ENCODE data around the gene OR2Z1. TPM values are rescaled to one million over a fixed set of nuclear protein-coding genes. Genes with fewer than 3 reads are reported as not detected.

OR2Z1 gene, protein sequence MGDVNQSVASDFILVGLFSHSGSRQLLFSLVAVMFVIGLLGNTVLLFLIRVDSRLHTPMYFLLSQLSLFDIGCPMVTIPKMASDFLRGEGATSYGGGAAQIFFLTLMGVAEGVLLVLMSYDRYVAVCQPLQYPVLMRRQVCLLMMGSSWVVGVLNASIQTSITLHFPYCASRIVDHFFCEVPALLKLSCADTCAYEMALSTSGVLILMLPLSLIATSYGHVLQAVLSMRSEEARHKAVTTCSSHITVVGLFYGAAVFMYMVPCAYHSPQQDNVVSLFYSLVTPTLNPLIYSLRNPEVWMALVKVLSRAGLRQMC
- total RNA-seq = not detected in 2 replicates
- long read RNA-seq = 0 reads

GRCh38 chr19:8721334-8721733 is at the start of gene OR2Z1:
Gene OR2Z1 (plus strand): TSS chr19:8721634. CDS start chr19:8731029, 9,395 bp downstream.
- Mint-ChIP-seq H3K4me1 (ENCODE audit: low read depth) (no peaks in the 10 kb centered on the region), H3K27ac (no peak within 1 kb of the TSS), H3K4me3 (ENCODE audit: low read depth) (no peak within 1 kb of the TSS), H3K9me3 (ENCODE audit: low read depth) (peaks cover 46% of the 10 kb centered on the region), H3K27me3 (no peaks in the 10 kb centered on the region), H3K36me3 (ENCODE audit: insufficient read depth) (no peaks in the 10 kb centered on the region)
- TF ChIP-seq, protein P1, sequence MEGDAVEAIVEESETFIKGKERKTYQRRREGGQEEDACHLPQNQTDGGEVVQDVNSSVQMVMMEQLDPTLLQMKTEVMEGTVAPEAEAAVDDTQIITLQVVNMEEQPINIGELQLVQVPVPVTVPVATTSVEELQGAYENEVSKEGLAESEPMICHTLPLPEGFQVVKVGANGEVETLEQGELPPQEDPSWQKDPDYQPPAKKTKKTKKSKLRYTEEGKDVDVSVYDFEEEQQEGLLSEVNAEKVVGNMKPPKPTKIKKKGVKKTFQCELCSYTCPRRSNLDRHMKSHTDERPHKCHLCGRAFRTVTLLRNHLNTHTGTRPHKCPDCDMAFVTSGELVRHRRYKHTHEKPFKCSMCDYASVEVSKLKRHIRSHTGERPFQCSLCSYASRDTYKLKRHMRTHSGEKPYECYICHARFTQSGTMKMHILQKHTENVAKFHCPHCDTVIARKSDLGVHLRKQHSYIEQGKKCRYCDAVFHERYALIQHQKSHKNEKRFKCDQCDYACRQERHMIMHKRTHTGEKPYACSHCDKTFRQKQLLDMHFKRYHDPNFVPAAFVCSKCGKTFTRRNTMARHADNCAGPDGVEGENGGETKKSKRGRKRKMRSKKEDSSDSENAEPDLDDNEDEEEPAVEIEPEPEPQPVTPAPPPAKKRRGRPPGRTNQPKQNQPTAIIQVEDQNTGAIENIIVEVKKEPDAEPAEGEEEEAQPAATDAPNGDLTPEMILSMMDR (IDR thresholded peaks at IDR 0.05; ENCODE audit: unreplicated experiment) = no peak
- DNase-seq (ENCODE audit: low spot score, unreplicated experiment) = no peak

GRCh38 chr19:8673276-8673891 is 48.0 kb upstream of the OR2Z1 start:
- no peak overlapping the region for H3K4me3 Mint-ChIP-seq (ENCODE audit: low read depth)
- TF ChIP-seq, protein P1 (IDR thresholded peaks at IDR 0.05; ENCODE audit: unreplicated experiment) = no peak
- H3K4me1 Mint-ChIP-seq (ENCODE audit: low read depth) = no peaks in the 10 kb centered on the region
- H3K27ac Mint-ChIP-seq = no peak overlapping the region
- peaks cover 2% of the 10 kb centered on the region for H3K27me3 Mint-ChIP-seq
- H3K9me3 Mint-ChIP-seq (ENCODE audit: low read depth) = peaks cover 7% of the 10 kb centered on the region
- H3K36me3 Mint-ChIP-seq (ENCODE audit: insufficient read depth) = no peaks in the 10 kb centered on the region
- no peak for DNase-seq (ENCODE audit: low spot score, unreplicated experiment)

- H3K36me3 Mint-ChIP-seq (ENCODE audit: insufficient read depth) = no peaks in the 10 kb centered on the region
- peaks cover 2% of the 10 kb centered on the region for H3K27me3 Mint-ChIP-seq
- DNase-seq (ENCODE audit: low spot score, unreplicated experiment) = no peak
- H3K4me3 Mint-ChIP-seq (ENCODE audit: low read depth) = no peak overlapping the region
- H3K9me3 Mint-ChIP-seq (ENCODE audit: low read depth) = peaks cover 11% of the 10 kb centered on the region
- TF ChIP-seq, protein P1 (IDR thresholded peaks at IDR 0.05; ENCODE audit: unreplicated experiment) = no peak
- no peaks in the 10 kb centered on the region for H3K4me1 Mint-ChIP-seq (ENCODE audit: low read depth)
- no peak overlapping the region for H3K27ac Mint-ChIP-seq
These were observed 46.4 kb upstream of the OR2Z1 start for GRCh38 chr19:8675066-8675465.

DNA sequence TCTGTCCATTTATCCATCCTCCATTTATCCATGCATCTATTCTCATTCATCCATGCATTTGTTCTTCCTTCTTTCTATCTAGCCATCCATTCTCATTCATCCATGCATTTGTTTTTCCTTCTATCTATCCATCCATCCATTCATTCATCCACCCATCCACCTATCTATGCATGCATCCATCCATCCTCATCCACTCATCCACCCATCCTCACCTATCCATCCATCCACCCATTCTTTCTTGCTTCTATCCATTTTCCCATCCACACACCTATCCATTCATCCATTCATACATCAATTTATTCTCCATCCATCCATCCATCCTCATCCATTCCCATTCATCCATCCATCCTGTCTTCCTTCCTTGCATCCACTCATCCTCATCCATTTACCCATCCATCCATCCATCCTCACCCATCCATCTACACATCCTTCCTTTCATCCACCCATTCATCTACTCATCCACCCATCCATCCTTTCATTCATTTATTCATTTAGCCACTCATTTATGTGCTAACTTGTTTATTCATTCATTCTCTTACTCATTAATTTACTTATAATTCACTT is 43.1 kb upstream of the OR2Z1 start:
- TF ChIP-seq, protein P1 (IDR thresholded peaks at IDR 0.05; ENCODE audit: unreplicated experiment) = no peak
- DNase-seq (ENCODE audit: low spot score, unreplicated experiment) = no peak
- Mint-ChIP-seq H3K27me3 (peaks cover 2% of the 10 kb centered on the region), H3K9me3 (ENCODE audit: low read depth) (peaks cover 15% of the 10 kb centered on the region), H3K36me3 (ENCODE audit: insufficient read depth) (no peaks in the 10 kb centered on the region), H3K4me1 (ENCODE audit: low read depth) (no peaks in the 10 kb centered on the region), H3K4me3 (ENCODE audit: low read depth) (no peak overlapping the region), H3K27ac (no peak overlapping the region)

- Mint-ChIP-seq H3K9me3 (ENCODE audit: low read depth) (peaks cover 15% of the 10 kb centered on the region), H3K36me3 (ENCODE audit: insufficient read depth) (no peaks in the 10 kb centered on the region), H3K27ac (no peak overlapping the region), H3K4me1 (ENCODE audit: low read depth) (no peaks in the 10 kb centered on the region), H3K27me3 (peaks cover under 1% of the 10 kb centered on the region), H3K4me3 (ENCODE audit: low read depth) (no peak overlapping the region)
- TF ChIP-seq, protein P1 (IDR thresholded peaks at IDR 0.05; ENCODE audit: unreplicated experiment) = no peak
- DNase-seq (ENCODE audit: low spot score, unreplicated experiment) = no peak
These were observed 40.6 kb upstream of the OR2Z1 start for GRCh38 chr19:8680676-8681344.

Measured in progenitor cell of endocrine pancreas (in vitro differentiated cells).